Measurements from ENCODE around the gene UNC45A.
A peak's percentile ranks its signal among the peaks of the same experiment; 100 is the strongest.
"Not testable (repeated sequence)": the region's sequence is repeated elsewhere in the genome, so short reads cannot be mapped to it uniquely, and the experiment has no call there.

The UNC45A gene

DNA sequence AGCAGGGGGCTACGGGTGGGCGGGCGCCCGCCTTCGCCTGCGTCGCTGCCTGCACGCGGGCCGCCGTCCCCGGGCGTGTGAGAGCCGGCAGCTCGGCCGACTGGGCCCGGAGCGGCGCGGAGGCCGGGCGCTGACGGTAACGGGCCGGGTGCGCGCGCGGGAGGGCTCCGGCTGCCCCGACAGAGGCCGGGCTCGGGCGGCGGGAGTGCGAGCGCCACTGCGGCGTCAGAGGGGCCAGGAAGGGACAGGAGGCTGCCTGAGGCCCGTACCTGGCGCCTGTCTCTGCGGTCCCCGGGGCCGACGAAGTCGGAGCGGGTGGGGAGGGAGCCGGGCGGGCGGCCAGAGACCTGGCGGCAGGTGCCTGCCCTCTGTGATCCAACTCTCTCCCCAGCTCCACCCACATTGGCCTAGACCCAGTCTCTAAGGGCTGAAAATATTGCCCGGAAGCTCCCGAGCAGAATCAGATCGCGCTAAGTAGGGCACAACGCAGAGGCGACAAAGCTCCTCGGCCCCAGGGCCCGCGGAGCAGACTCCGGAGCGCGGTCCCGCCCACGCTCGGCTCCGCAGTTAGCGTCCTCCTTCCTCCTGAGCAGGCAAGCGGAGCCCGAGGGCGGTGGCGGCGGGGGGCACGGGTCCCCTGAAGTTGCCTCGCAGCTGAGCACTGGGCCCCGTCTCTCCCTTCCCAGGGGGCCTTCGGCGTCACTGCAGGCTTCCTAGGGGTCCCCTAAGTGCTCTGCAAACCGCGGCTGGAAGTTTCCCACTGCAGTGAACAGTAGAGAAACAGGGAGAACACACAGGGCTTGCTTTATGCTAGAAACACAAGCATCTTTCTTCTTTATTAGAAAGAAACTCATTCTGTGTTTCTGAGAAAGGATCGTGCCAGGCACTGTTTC, 32.0 kb upstream of the UNC45A start, which contains the start of gene MAN2A2:
Gene MAN2A2 (plus strand): TSS at position 463 of the 893 bp plus-strand sequence. CDS start 906 bp downstream, outside the sequence.
- DNase-seq, result peak; percentile 78 to 94 (median 88)

DNA sequence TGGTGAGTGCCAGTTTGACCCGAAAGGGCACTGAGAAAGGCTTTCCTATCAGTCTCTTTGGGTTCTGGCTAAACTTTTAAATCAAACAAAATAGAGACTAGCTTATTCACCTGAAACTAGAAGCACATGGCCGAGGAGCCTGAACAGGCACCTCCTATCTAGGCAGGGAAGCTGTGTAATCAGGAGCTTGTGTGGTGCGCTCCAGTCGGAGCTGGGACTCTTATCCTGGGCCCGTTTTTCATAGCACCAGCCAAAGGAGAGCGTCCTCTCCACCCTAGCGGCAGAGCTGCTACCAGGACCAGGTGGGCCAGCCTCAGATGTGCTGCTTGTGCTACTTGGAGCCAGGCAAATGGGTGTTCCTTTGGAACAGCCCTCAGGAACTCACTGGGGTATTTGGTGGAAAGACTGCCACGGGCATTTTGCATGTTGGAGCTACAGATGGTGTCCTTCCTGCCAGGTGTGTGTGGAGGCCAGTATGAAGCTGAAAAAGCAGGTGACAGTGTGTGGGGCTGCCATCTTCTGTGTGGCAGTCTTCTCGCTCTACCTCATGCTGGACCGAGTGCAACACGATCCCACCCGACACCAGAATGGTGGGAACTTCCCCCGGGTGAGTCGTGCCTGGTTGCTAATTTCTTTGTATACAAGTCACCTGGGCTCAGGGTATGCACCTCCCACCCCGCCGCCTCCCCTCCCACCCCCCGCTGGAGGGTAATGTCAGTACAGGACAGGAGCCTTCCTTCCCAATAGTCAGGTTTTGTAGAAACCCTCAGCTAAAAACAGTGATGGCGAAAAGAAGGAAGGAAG, 31.1 kb upstream of the UNC45A start:
- no peak for DNase-seq

DNA sequence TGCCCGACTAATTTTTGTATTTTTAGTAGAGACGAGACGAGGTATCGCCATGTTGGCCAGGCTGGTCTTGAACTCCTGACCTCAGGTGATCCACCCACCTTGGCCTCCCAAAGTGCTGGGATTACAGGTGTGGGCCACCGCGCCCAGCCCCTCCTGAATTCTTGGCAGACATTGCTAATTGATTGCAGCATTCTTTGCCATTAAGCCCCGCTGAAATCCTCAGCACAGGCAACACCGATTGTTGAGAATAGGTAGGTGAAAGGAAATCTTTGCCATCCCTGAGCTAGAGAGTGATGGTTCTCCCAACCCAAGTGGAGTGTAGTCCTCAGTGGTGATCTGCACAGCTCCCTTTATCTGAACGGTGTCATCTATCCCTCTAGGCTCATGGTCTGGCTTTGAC, 30.3 kb upstream of the UNC45A start:
- no peak for DNase-seq

DNA sequence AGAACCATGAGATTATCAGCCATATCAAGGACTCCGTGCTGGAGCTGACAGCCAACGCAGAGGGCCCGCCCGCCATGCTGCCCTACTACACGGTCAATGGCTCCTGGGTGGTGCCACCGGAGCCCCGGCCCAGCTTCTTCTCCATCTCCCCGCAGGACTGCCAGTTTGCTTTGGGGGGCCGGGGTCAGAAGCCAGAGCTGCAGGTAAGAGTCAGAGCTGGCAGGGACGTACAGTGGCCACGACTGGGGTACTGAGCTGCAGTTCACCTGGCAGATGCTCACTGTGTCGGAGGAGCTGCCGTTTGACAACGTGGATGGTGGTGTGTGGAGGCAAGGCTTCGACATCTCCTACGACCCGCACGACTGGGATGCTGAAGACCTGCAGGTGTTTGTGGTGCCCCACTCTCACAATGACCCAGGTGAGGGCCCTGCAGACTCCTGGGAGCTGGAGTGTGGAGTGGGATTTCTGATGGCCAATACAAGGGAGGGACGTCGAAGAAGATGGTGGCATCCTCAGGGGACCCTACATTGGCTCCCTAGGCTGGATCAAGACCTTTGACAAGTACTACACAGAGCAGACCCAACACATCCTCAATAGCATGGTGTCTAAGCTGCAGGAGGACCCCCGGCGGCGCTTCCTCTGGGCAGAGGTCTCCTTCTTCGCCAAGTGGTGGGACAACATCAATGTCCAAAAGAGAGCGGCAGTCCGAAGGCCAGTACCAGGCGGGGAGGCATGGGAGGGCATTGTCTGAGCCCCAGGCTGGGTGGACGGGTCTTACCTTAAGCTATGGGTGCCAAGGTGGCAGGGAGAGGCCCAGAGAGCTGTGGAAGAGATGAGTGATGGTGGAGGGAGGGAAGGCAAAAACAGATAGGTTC, 29.5 kb upstream of the UNC45A start:
- DNase-seq, result no peak

DNA sequence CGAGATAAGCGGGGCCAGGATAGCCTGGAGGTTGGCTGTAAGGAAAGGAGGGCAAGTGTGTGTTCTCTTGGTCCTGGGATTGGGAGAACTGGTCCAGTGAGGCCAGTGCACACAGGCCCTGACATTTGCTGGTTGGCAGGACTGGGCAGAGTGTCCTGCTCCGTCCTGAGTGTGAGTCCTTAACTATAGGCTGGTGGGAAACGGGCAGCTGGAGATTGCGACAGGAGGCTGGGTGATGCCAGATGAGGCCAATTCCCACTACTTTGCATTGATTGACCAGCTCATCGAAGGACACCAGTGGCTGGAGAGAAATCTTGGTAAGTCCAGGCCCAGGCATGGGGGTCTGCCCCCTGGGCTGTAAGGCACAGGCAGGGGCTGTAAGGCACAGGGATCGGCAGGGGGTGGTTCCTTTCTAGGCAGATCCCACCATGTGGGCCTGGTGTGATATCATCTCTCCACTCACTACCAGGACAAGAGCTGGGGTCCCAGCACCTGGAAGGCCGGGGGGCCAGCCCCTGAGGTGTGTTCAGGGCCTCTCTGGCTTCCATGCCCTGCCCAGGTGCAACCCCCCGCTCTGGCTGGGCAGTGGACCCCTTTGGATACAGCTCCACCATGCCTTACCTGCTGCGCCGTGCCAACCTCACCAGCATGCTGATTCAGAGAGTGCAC, 28.8 kb upstream of the UNC45A start:
- no peak for DNase-seq

DNA sequence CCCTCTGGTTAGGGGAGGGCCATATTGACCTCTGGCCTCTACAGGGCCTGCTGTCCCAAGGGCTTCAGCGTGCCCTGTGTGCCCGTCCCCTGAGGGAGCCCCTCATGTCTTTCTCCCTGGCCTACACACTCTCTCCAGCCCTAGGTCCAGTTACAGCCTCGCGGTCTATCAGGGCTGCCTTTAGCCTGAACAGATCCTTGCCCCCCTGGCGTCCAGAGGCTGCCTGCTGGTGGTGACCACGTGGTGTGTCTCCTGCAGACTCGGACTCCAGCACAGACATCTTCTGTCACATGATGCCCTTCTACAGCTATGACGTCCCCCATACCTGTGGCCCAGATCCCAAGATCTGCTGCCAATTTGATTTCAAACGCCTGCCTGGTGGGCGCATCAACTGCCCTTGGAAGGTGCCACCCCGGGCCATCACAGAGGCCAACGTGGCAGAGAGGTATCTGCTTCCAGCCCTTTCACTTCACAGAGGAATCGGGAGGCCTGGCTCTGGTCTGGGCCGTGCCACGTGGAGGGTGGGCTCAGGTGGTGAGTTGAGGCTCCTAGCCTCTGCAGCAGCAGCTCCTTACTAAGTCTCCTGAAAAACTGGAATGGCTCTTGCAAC, 27.9 kb upstream of the UNC45A start:
- DNase-seq, result no peak

DNA sequence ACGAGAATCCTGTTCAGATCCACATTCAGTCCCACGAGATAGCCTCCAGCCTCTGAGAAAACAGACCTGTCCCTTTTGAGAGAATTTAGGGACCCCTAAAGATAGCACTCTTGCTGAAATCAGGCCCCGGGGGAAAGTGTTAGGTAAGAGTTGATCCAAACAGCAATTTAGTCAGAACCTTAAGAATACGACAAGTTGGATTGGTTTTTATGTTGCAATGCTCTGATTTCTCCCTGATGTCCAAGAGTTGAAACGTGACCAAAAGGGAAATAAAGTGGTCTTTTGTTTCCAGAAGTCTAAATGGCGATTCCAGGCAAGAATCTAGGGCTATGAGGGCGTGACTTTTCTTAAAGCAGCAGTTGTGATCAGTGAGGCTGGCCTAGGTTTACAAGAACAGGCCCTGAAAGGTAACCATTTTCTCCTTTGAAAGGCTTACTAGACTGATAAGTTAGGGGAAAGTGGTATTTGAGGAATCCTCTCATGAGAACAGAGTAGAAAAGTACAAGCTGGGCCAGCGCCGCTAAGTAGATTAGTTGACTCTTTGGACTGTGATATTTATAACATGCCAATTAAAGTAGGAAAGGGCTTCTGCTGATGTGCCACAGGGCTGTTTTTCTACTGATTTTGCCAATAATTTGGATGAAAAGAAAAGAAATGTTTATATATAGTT, 27.1 kb upstream of the UNC45A start:
- DNase-seq, result no peak

DNA sequence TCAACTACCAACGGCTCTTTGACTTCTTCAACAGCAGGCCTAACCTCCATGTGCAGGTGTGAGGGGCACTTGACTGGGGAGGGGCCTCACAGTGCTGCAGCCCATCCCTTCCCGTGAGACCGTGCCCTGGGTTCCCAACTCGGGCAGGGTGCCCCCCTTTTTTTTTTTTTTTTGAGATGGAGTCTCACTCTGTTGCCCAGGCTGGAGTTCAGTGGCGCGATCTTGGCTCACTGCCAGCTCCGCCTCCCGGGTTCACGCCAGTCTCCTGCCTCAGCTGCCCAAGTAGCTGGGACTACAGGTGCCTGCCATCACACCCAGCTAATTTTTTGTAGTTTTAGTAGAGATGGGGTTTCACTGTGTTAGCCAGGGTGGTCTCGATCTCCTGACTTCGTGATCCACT, 25.6 kb upstream of the UNC45A start:
- DNase-seq, result not testable (repeated sequence)

DNA sequence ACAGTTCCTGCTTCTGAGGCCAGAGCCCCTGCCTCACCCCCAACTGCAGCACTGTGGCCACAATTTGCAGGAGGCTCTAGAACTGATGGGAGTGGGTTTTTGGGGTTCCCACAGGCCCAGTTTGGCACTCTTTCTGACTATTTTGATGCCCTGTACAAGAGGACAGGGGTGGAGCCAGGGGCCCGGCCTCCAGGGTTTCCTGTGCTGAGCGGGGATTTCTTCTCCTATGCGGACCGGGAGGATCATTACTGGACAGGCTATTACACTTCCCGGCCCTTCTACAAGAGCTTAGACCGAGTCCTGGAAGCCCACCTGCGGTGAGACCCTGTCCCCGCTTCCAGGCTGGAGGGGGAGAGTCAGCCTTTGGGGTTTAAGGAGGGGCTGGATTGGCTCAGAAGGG, 25.1 kb upstream of the UNC45A start:
- DNase-seq, result no peak

DNA sequence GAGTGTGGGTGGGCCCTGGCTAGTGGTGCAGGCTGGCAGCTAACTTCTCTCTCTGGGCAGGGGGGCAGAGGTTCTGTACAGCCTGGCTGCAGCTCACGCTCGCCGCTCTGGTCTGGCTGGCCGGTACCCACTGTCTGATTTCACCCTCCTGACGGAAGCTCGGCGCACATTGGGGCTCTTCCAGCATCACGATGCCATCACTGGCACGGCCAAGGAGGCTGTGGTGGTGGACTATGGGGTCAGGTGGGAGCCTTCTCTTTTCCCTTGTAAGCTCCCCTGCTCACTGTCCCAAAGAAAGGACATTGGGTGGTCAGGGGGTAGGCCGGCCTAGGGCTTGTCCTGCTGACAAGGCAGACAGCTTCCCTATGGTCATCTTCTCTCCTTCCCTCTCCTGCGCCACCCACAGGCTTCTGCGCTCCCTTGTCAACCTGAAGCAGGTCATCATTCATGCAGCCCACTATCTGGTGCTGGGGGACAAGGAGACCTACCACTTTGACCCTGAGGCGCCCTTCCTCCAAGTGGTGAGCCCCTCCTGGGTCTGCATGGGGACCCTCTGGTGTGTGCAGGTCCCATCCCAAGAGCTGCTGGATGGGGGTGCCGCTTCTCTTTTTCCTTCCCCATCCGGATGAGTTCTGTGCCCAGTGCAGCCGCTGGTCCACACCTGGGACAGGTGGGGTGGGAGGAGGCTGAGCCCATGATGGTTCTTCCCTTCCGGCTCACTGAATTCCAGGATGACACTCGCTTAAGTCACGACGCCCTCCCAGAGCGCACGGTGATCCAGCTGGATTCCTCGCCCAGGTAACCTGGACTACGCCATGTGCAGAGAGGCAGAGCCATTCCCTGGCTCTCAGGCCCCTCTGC, 24.4 kb upstream of the UNC45A start:
- no peak for DNase-seq

DNA sequence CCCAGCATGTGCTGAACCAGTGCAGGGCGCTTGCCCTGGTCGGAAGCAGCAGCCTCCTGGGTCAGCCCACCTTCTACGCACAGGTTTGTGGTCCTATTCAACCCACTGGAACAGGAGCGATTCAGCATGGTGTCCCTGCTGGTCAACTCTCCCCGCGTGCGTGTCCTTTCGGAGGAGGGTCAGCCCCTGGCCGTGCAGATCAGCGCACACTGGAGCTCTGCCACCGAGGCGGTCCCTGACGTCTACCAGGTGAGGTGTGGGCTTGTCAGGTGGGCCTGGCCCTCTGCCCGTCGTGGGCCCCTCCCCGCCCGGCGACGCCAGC, 23.8 kb upstream of the UNC45A start:
- DNase-seq, result no peak

DNA sequence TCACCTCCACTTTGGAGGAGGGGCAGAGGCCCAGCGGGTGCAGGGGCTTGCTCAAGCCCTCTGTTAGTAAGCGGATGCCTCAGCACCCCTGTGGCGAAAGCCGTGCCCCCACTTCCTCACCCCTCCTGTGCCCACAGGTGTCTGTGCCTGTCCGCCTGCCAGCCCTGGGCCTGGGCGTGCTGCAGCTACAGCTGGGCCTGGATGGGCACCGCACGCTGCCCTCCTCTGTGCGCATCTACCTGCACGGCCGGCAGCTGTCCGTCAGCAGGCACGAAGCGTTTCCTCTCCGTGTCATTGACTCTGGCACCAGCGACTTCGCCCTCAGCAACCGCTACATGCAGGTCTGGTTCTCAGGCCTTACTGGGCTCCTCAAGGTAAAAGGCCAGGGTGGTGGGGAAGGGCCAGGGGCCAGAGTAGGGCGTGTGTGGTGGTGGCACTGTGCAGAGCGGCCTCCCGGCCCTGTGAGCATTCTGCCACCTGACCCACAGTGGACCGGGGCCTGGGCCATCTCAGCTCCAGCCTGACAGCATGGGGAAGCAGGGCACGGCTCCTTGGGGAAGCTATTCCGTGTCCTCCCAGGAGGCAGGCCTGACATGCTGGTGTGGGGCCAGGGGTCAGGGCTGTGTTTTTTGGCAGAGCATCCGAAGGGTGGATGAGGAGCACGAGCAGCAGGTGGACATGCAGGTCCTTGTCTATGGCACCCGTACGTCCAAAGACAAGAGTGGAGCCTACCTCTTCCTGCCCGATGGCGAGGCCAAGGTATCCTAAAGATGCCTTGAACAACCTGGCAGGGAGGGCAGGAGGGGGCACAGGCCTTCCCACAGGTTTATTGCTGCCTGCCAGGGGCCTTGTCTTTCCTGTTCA, 22.9 kb upstream of the UNC45A start:
- no peak for DNase-seq

DNA sequence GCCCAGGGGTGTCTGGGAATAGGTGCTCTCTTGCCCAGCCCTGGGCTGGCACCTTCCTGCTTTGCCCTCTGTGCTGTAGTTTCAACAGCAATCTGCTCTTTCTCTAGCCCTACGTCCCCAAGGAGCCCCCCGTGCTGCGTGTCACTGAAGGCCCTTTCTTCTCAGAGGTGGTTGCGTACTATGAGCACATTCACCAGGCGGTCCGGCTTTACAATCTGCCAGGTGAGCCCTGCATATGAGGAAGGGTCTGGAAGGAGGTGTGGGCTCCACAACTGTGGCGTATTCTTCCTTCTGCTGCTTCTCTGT, 22.4 kb upstream of the UNC45A start:
- DNase-seq, result no peak

DNA sequence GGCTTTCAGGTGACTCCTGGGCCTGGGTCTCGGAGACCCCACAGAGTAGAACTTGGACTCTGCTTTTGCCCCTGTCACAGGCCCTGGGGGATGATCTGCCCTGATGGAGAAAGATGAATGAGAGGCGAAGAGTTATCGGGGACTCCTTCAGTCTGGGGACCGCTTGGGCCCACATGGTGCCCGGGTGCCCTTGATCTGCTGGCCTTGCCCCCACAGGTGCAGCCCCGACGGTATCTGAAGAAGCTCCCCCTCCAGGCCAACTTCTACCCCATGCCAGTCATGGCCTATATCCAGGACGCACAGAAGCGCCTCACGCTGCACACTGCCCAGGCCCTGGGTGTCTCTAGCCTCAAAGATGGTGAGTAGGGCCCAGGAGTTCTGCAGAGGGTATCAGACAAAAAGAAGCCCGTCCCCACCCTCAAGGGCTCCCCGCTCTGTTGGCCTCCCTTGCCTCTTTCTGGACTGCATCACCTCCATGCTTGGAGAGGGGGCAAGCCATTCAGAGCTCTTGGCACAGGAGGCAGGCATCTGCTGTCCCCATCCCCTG, 21.6 kb upstream of the UNC45A start:
- DNase-seq, result no peak

DNA sequence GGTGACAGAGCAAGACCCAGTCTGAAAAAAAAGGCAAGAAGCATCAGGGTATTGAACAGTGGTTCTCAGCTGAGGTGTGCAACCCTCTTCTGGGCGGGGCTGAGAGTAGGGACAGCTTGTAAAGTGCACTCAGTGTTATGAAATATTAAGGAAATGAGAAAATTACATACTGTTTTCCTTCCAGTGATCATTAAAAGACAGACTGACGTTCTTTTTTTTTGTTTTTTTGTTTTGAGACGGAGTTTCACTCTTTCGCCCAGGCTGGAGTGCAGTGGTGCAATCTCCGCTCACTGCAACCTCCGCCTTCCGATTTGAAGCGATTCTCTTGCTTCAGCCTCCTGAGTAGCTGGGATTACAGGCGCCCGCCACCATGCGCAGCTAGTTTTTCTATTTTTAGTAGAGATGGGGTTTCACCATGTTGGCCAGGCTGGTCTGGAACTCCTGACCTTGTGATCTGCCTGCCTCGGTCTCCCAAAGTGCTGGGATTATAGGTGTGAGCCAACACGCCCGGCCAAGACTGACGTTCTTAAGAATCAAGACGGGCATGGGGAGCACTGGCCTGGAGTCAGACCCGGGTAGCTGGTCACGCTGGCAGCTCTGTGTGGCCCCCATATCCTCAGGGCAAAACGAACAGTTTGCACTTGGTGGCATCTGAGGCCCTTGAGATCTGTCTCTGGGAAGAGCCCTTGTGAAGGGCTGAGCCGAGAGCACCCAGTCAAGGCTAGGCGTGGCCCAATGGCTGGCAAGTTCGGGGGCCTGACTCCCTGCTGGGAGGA, 20.6 kb upstream of the UNC45A start:
- peak; percentile 69 to 85 (median 80) for DNase-seq

DNA sequence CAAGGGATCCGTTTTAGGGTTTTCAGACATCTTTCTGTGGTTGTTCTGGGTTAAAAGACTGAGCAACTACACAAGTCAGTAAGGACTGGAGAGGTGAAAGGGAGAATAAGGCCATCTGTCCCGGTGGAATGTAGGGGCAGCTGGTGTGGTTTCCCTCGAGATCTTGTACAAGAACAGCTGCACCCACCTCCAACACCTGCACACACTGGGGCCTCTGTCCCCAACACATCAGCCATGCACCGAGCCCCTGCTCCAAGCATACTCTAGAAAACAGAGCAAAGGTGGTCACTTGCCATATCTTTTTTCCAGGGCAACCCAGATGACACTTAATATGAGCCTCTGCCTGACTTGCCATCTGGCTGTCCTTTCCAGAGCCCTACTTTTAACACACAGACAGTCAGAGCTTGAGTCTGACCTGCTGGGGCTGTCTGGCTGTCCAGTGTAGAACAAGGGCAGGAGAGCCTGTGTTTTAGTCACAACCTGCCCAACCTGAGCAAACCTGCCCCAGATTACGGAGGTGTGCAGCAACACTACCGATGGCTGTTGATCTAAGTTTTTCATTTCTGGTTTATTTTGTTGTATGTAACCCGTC, 19.8 kb upstream of the UNC45A start:
- no peak for DNase-seq

DNA sequence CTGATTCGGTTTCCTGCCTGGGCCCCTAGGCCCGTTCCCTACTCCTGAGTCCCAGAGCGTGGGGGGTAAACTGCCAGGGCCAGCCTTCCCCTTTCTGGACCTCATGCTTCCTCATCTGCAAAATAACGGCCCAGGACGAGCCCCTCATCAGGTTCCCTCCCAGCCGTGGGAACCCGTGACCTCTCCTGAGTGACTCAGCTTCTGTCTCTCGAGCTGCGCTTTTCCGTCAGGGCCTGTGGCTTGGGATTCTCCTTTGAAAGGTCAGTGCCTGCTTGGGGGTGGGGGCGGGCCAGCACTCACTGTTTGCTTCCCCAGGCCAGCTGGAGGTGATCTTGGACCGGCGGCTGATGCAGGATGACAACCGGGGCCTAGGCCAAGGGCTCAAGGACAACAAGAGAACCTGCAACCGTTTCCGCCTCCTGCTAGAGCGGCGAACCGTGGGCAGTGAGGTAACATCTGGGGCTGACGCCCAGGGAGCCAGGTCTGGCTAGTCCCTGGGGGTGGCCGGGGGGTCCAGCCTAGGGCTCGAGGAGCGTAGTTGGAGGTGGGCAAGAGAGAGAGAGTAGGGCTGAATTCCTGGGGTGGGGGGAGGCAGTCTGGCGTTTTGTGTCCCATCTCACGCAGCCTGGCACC, 19.2 kb upstream of the UNC45A start:
- peak; percentile 97 to 99 (median 97) for DNase-seq
